ENCODE results near the gene GNAZ.

The GNAZ gene

GRCh38 chr22:23077627-23078461 lies 7.5 kb downstream of the GNAZ start:
- DNase-seq, result no peak

GRCh38 chr22:23078462-23078787 lies 8.1 kb downstream of the GNAZ start:
- no peak for DNase-seq

GRCh38 chr22:23079240-23079768 lies 9.0 kb downstream of the GNAZ start:
- no peak for DNase-seq

GRCh38 chr22:23079814-23080521 lies 9.6 kb downstream of the GNAZ start:
- no peak for DNase-seq

- no peak for DNase-seq
These were observed 10.4 kb downstream of the GNAZ start for GRCh38 chr22:23080613-23081290.

GRCh38 chr22:23082534-23083314 lies 12.4 kb downstream of the GNAZ start:
- DNase-seq, result no peak

GRCh38 chr22:23083315-23084021 lies 13.1 kb downstream of the GNAZ start:
- no peak for DNase-seq

- no peak for DNase-seq
These were observed 14.4 kb downstream of the GNAZ start for GRCh38 chr22:23084453-23085350.

- DNase-seq, result no peak
These were observed 15.0 kb downstream of the GNAZ start for GRCh38 chr22:23085351-23085671.

- no peak for DNase-seq
These were observed 15.5 kb downstream of the GNAZ start for GRCh38 chr22:23085785-23086184.

- no peak for DNase-seq
These were observed 15.9 kb downstream of the GNAZ start for GRCh38 chr22:23086263-23086662.

- DNase-seq, result peak; percentile 52 to 73 (median 66)
These were observed 16.5 kb downstream of the GNAZ start for GRCh38 chr22:23086787-23087186.

- no peak for DNase-seq
These were observed 17.9 kb downstream of the GNAZ start for GRCh38 chr22:23088199-23088604.

- DNase-seq, result no peak
These were observed 18.7 kb downstream of the GNAZ start for GRCh38 chr22:23089010-23089409.

- DNase-seq, result no peak
These were observed 19.5 kb downstream of the GNAZ start for GRCh38 chr22:23089633-23090456.

GRCh38 chr22:23090457-23090835 lies 20.1 kb downstream of the GNAZ start:
- DNase-seq, result no peak

GRCh38 chr22:23091760-23092159 lies 21.4 kb downstream of the GNAZ start:
- DNase-seq, result no peak

- DNase-seq, result no peak
These were observed 22.1 kb downstream of the GNAZ start for GRCh38 chr22:23092217-23092955.

- no peak for DNase-seq
These were observed 22.9 kb downstream of the GNAZ start for GRCh38 chr22:23093051-23093788.

Data from suppressor macrophage (primary cell).